IMR-90 (cell line): Measurements from ENCODE around the gene CIAO3.

Source experiments
- BHLHE40 ChIP-seq: fragments of 150-350 bp; IDR thresholded peaks from 2 replicates; pipeline ENCODE4 v1.6.1; 2016; ENCODE audit warnings: mild to moderate bottlenecking, low read depth, low read length
- CEBPB ChIP-seq: IDR thresholded peaks from 2 replicates; pipeline ENCODE4 v1.6.1; 2012; ENCODE audit warnings: low read depth, low read length, improper control_type of control experiment
- CTCF ChIP-seq: conservative IDR thresholded peaks from 2 replicates; pipeline ENCODE4 v1.5.1; 2012; ENCODE audit warnings: mild to moderate bottlenecking, low read depth, low read length, improper control_type of control experiment
- ELK1 ChIP-seq: fragments of 150-350 bp; IDR thresholded peaks from 2 replicates; pipeline ENCODE4 v1.6.1; 2016; ENCODE audit warnings: low read depth, mild to moderate bottlenecking, low read length, moderate library complexity, borderline replicate concordance
- FOS ChIP-seq: fragments of 150-350 bp; IDR thresholded peaks from 2 replicates; pipeline ENCODE4 v1.6.1; 2016; ENCODE audit warnings: low read depth, low read length
- MAFK ChIP-seq: IDR thresholded peaks from 2 replicates; pipeline ENCODE4 v1.6.1; 2012; ENCODE audit warnings: low read depth, low read length, improper control_type of control experiment
- MAZ ChIP-seq: IDR thresholded peaks from 2 replicates; pipeline ENCODE4 v1.6.1; 2012; ENCODE audit warnings: low read depth, mild to moderate bottlenecking, low read length, improper control_type of control experiment, moderate library complexity, borderline replicate concordance
- MXI1 ChIP-seq: IDR thresholded peaks from 2 replicates; pipeline ENCODE4 v1.6.1; 2012; ENCODE audit warnings: low read depth, mild to moderate bottlenecking, low read length, moderate library complexity, borderline replicate concordance
- POLR2A ChIP-seq: IDR thresholded peaks from 2 replicates; pipeline ENCODE4 v1.6.1; 2012; ENCODE audit warnings: mild to moderate bottlenecking, low read depth, low read length
- RAD21 ChIP-seq: IDR thresholded peaks from 2 replicates; pipeline ENCODE4 v1.6.1; 2012; ENCODE audit warnings: low read length, improper control_type of control experiment
- RCOR1 ChIP-seq: IDR thresholded peaks from 2 replicates; pipeline ENCODE4 v1.6.1; 2012; ENCODE audit warnings: mild to moderate bottlenecking, low read length, improper control_type of control experiment; ENCODE audit not compliant: insufficient replicate concordance
- RFX5 ChIP-seq: IDR thresholded peaks from 2 replicates; pipeline ENCODE4 v1.8.0; 2012; ENCODE audit warnings: low read depth, mild to moderate bottlenecking, low read length, moderate library complexity
- SMC3 ChIP-seq: fragments of 150-350 bp; IDR thresholded peaks from 2 replicates; pipeline ENCODE4 v1.6.1; 2016; ENCODE audit warnings: low read depth, mild to moderate bottlenecking, antibody characterized with exemption, low read length, moderate library complexity
- USF2 ChIP-seq: fragments of 150-350 bp; IDR thresholded peaks from 2 replicates; pipeline ENCODE4 v1.6.1; 2017; ENCODE audit warnings: mild to moderate bottlenecking, antibody characterized with exemption, low read length, low read depth

GRCh38 chr16:761625-762513 is 21.1 kb upstream of the CIAO3 start:
- no peak for TF ChIP-seq CTCF
- TF ChIP-seq FOS, result no peak
- no peak for TF ChIP-seq RCOR1
- TF ChIP-seq POLR2A, result no peak
- TF ChIP-seq ELK1, result no peak
- TF ChIP-seq RAD21, result no peak
- TF ChIP-seq CEBPB, result no peak
- TF ChIP-seq SMC3, result no peak
- TF ChIP-seq MXI1, result no peak
- no peak for TF ChIP-seq MAFK
- TF ChIP-seq MAZ, result no peak
- no peak for TF ChIP-seq BHLHE40
- TF ChIP-seq RFX5, result no peak
- TF ChIP-seq USF2, result no peak
